RWPE1 (cell line): ENCODE data around the gene LRRC3B.

Source experiments
- CTCF ChIA-PET: fragments of 350-600 bp; sonication (Branson Sonifier 250); formaldehyde crosslinking; extraction: SDS; loops from one replicate; lab custom pipeline; 2021; lab: Yijun Ruan, JAX
- POLR2A ChIA-PET: fragments of 400-600 bp; formaldehyde crosslinking; extraction: SDS; loops from one replicate; lab custom pipeline; 2020; ENCODE audit warnings: antibody characterized with exemption; ENCODE audit not compliant: low non-redundant PET; lab: Yijun Ruan, JAX
- DNase-seq: peaks from one replicate; pipeline ENCODE4 v3.0.0; 2012; ENCODE audit warnings: low spot score
- H3K27ac ChIP-seq: fragments of 450-650 bp; 2 replicates; pipeline ENCODE4 v1.5.1; 2017
- TF ChIP-seq, protein P1 (sequence below): fragments of 450-650 bp; conservative IDR thresholded peaks from 2 replicates; pipeline ENCODE4 v1.5.1; 2017; ENCODE audit warnings: low read depth, mild to moderate bottlenecking

LRRC3B gene

GRCh38 chr3:26628915-26629314 lies 6.3 kb downstream of the LRRC3B start:
- no peak for DNase-seq
- CTCF ChIA-PET = no interaction called here
- TF ChIP-seq, protein P1, sequence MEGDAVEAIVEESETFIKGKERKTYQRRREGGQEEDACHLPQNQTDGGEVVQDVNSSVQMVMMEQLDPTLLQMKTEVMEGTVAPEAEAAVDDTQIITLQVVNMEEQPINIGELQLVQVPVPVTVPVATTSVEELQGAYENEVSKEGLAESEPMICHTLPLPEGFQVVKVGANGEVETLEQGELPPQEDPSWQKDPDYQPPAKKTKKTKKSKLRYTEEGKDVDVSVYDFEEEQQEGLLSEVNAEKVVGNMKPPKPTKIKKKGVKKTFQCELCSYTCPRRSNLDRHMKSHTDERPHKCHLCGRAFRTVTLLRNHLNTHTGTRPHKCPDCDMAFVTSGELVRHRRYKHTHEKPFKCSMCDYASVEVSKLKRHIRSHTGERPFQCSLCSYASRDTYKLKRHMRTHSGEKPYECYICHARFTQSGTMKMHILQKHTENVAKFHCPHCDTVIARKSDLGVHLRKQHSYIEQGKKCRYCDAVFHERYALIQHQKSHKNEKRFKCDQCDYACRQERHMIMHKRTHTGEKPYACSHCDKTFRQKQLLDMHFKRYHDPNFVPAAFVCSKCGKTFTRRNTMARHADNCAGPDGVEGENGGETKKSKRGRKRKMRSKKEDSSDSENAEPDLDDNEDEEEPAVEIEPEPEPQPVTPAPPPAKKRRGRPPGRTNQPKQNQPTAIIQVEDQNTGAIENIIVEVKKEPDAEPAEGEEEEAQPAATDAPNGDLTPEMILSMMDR = no peak
- POLR2A ChIA-PET = no interaction called here
- no peak overlapping the region for H3K27ac ChIP-seq

- POLR2A ChIA-PET = no interaction called here
Measured at GRCh38 chr3:26630669-26631389, 8.3 kb downstream of the LRRC3B start.

DNA sequence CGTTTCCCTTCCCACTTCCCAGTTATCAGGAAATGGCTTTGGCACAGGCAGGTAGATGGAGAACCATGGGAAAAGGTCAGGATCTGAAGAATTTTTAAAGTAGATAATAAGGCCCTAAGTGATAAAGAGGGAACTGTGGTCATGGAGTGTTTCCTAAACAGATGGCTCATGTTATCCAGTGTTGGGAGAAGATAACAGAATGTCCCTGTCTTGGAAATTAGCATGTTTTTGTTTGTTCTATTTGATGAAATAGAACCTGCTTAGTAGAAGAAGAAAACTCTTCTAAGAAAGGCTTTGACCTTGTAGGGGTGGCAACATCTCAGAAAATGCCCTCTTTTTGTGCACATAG lies 8.8 kb downstream of the LRRC3B start:
- no peak for DNase-seq
- POLR2A ChIA-PET = no interaction called here
- CTCF ChIA-PET = no interaction called here
- H3K27ac ChIP-seq = no peak overlapping the region
- TF ChIP-seq, protein P1 = no peak

More at GRCh38 chr3:26630669-26631389, 8.3 kb downstream of the LRRC3B start:
- CTCF ChIA-PET = no interaction called here
- no peak overlapping the region for H3K27ac ChIP-seq
- TF ChIP-seq, protein P1 = no peak
- no peak for DNase-seq

DNA sequence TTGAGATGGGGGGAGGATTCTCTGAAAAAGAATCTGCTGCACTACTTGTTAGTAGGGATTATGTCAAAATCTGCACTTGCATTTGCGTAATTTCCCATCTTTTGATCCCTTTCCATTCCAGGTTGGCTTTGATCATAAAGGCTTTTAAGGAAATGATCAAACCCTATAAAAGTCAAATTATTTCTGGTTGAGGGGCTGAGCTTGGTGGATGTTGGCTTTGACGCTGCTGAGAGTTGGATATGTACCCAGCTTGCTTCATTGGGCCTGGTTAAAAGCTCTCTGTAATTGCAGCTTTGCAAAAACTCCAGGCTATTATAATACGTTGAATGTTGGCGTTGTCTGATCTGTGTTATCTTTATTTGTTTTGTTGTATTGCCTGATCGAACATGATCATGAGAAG lies 12.0 kb downstream of the LRRC3B start:
- POLR2A ChIA-PET = no interaction called here
- DNase-seq = no peak
- TF ChIP-seq, protein P1 = no peak
- H3K27ac ChIP-seq = no peak overlapping the region
- CTCF ChIA-PET = no interaction called here

GRCh38 chr3:26636096-26636727 lies 13.6 kb downstream of the LRRC3B start:
- ChIA-PET POLR2A (no interaction called here), CTCF (no interaction called here)
- no peak for DNase-seq
- H3K27ac ChIP-seq = no peak overlapping the region
- TF ChIP-seq, protein P1 = no peak

DNA sequence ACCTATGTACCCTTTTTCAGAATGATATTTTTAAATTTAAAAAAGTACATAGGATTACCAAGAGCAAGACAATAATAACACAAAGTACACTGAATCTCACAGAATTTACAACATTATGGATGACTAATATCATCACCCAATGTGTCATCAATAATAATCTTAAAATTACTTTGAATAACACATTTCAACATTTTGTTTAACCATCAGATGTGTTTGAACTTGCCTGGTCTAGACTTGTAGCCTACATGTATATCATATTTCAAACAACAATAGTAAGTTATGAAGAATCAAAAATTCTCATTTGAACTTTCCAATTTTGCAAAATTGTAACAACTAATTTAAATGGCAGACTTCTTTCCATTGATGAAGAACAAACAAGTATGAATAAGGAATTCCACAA lies 15.1 kb downstream of the LRRC3B start:
- ChIA-PET POLR2A (no interaction called here), CTCF (no interaction called here)
- TF ChIP-seq, protein P1 = no peak
- no peak for DNase-seq
- H3K27ac ChIP-seq = no peak overlapping the region
